ENCODE data around the gene KTN1.

KTN1 gene

DNA sequence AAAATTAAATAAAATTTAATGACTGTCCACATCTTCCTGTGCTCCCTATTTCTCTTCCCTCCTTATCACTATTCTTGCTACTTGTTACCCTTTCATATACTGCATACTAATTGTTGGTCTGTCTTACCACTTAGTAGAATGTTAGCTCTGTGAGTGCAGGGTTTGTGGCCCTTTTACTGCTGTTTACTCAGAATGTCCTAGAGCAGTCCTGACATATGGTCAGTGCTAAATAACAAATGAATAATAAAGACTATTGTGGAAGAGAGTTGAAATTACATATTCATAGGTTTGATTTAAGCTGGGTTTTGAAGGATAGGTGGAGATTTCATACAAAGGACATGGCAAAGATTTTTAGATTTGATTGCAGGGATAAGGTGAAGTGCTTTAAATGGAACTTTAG is 24.5 kb downstream of the KTN1 start:
- DNase-seq (ENCODE audit: low read depth, low spot score), result no peak
- H3K4me3 ChIP-seq (ENCODE audit: low read depth, low read length), result no peak overlapping the region
- CTCF ChIA-PET, result interaction anchor here (1.9 kb wide), 1 partner anchor 158 kb away, joined by 6 read pairs; no protein-coding TSS in a partner anchor
- POLR2A ChIA-PET, result no interaction called here
- TF ChIP-seq, protein P1, sequence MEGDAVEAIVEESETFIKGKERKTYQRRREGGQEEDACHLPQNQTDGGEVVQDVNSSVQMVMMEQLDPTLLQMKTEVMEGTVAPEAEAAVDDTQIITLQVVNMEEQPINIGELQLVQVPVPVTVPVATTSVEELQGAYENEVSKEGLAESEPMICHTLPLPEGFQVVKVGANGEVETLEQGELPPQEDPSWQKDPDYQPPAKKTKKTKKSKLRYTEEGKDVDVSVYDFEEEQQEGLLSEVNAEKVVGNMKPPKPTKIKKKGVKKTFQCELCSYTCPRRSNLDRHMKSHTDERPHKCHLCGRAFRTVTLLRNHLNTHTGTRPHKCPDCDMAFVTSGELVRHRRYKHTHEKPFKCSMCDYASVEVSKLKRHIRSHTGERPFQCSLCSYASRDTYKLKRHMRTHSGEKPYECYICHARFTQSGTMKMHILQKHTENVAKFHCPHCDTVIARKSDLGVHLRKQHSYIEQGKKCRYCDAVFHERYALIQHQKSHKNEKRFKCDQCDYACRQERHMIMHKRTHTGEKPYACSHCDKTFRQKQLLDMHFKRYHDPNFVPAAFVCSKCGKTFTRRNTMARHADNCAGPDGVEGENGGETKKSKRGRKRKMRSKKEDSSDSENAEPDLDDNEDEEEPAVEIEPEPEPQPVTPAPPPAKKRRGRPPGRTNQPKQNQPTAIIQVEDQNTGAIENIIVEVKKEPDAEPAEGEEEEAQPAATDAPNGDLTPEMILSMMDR (IDR thresholded peaks at IDR 0.05; ENCODE audit: insufficient read depth, low read length, missing control alignments), result no peak

DNA sequence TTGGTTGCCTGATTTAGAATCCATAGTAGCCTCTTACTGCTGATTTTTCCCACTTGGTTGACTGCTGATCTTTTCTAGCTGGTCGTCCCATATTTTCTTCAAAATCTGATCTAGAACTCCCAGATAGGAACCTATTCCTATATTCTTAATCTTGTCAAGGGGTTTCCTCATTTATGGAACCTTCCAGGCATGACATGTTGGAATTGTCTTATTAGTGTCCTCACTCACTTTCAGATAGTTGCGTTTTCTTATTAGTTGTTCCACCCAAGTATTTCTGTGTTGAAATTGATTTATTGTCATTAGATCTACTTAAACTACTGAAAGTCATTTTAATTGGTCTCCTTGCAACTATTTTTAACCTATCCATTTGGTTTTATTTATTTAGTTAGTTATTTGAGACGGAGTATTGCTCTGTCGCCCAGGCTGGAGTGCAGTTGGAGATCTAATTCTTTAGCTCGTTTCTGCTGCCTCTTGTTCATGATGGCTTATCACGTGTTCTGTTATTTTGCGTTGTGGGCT is 25.0 kb downstream of the KTN1 start:
- no peak for DNase-seq (ENCODE audit: low read depth, low spot score)
- H3K4me3 ChIP-seq (ENCODE audit: low read depth, low read length), result no peak overlapping the region
- CTCF ChIA-PET, result interaction anchor here (1.9 kb wide), 1 partner anchor 159 kb away, joined by 6 read pairs; no protein-coding TSS in a partner anchor
- POLR2A ChIA-PET, result no interaction called here
- TF ChIP-seq, protein P1 (IDR thresholded peaks at IDR 0.05; ENCODE audit: insufficient read depth, low read length, missing control alignments), result no peak

DNA sequence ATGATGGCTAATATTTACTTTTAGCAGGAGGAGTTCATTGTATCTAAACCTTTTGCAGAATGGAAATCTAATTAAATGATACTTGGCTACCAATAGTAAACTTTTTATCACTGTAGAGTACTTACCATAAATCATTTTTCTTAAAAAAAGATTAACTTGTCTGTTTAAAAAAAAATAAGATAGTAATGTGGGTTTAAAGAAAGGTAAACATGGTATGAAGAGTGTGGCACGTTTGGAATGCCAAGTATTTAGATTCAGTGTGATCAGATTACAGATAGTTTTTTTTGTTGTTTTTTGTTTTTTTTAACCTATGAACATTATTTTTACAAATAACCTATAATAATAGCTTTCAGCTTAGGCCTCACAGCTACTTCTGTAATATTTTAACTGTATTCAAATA is 25.8 kb downstream of the KTN1 start:
- H3K4me3 ChIP-seq (ENCODE audit: low read depth, low read length), result no peak overlapping the region
- CTCF ChIA-PET, result interaction anchor here (1.2 kb wide), 1 partner anchor 10 kb away, joined by 3 read pairs; no protein-coding TSS in a partner anchor
- DNase-seq (ENCODE audit: low read depth, low spot score), result no peak
- POLR2A ChIA-PET, result no interaction called here
- TF ChIP-seq, protein P1 (IDR thresholded peaks at IDR 0.05; ENCODE audit: insufficient read depth, low read length, missing control alignments), result no peak

DNA sequence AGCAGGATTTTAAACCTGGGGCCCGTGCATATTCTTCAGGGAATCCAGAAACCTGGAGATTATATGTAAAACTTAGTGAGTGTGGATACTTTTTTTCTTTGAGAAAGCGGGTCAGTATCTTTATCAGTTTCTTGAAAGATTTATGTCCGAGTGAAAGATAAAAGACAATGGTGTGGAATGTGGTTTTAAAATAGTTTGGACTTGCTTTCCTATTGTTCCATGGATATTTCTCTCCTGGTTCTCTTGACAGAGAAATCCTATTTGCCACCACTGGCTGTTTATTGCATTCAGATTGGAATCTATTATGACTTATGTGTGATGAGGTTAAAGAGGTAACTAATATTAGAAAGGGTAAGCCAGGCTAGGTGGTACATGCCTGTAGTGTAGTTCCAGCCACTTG is 27.4 kb downstream of the KTN1 start:
- TF ChIP-seq, protein P1 (IDR thresholded peaks at IDR 0.05; ENCODE audit: insufficient read depth, low read length, missing control alignments), result no peak
- POLR2A ChIA-PET, result no interaction called here
- CTCF ChIA-PET, result no interaction called here
- no peak overlapping the region for H3K4me3 ChIP-seq (ENCODE audit: low read depth, low read length)
- DNase-seq (ENCODE audit: low read depth, low spot score), result no peak

DNA sequence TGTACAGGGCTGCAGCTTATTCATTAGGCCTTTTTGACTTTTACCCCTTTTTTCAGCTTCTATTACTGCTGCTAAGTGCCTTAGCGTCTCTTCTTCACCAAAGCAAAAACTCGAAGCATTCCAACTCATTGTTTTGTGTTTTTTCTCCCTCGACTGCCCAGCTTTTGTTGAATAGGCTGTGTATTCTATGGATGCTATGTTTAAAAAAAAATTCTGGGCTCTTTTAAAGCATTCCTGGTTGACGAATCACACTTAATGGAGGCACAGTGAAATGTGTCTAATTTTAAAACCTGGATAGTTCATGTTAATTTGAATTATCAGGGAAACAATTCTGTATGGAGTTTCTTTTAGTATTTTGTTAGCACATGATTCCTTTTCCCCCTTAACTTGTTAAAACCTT is 29.7 kb downstream of the KTN1 start:
- no peak for DNase-seq (ENCODE audit: low read depth, low spot score)
- CTCF ChIA-PET, result interaction anchor here (1.0 kb wide), 1 partner anchor 163 kb away, joined by 8 read pairs; no protein-coding TSS in a partner anchor
- H3K4me3 ChIP-seq (ENCODE audit: low read depth, low read length), result no peak overlapping the region
- POLR2A ChIA-PET, result no interaction called here
- TF ChIP-seq, protein P1 (IDR thresholded peaks at IDR 0.05; ENCODE audit: insufficient read depth, low read length, missing control alignments), result no peak

DNA sequence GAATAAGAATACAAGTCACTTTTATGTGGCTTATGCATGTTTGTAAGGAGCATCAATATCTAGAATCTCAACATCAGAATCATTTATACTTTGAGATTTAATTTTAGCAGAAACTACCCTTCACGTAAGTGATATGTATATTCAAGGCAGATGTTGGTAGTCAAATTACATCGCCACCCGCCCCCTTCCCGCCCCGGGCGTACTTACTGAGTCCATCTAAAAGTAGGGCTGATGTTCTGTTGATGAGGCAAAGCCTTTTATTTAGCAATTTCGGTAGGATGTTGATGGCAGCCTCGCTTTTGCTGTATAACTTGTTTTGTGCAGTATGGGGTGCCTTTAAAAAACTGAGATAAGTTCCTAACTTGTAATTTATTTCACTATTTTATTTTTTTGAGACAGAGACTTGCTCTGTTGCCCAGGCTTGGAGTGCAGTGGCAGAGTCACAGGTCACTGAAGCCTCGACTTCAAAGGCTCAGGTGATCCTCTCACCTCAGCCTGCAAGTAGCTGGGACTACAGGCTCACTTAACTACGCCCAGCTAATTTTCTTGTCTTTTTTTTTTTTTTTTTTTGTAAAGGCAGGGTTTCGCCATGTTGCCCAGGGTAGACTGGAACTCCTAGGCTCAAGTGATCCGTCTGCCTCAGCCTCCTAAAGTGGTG is 30.8 kb downstream of the KTN1 start:
- CTCF ChIA-PET, result no interaction called here
- TF ChIP-seq, protein P1 (IDR thresholded peaks at IDR 0.05; ENCODE audit: insufficient read depth, low read length, missing control alignments), result no peak
- no peak for DNase-seq (ENCODE audit: low read depth, low spot score)
- no peak overlapping the region for H3K4me3 ChIP-seq (ENCODE audit: low read depth, low read length)
- POLR2A ChIA-PET, result no interaction called here

Data from AG04449 (cell line).